Sigmoid colon (tissue), 4 donors: ENCODE measurements around the gene TTC32.

Experiments used
- CTCF ChIP-seq, 4 experiments: fragments of 450-650 bp in 3 of 4; fragments of 200-600 bp in 1 of 4; IDR thresholded peaks; one replicate each; pipeline ENCODE4 v1.5.1; 2016 to 2019; ENCODE audit warnings: antibody characterized with exemption in 4 of 4, mild to moderate bottlenecking in 3 of 4, moderate library complexity in 2 of 4
- EP300 ChIP-seq, 4 donors: sonication (generic); formaldehyde crosslinking; IDR thresholded peaks; one replicate each; pipeline ENCODE4 v1.6.1; 2017; ENCODE audit warnings: antibody characterized with exemption in 4 of 4

GRCh38 chr2:19936203-19936602 is 34.4 kb upstream of the TTC32 start:
- TF ChIP-seq EP300 (IDR thresholded peaks at IDR 0.05) = no peak
- TF ChIP-seq CTCF (IDR thresholded peaks at IDR 0.05) = no peak
